Omental fat pad (tissue), 4 donors: ENCODE measurements around the gene TAC1. TPM values are rescaled to one million over a fixed set of nuclear protein-coding genes. Genes with fewer than 3 reads are reported as not detected.
"Not testable (repeated sequence)": the region's sequence is repeated elsewhere in the genome, so short reads cannot be mapped to it uniquely, and the experiment has no call there.

ENCODE experiments used
- ATAC-seq: fragments of 150-250 bp; one replicate; pipeline ENCODE4 v1.9.1; 2016; ENCODE audit warnings: mild to moderate bottlenecking, moderate library complexity; ENCODE audit not compliant: low FRiP score
- DNase-seq: peaks from one replicate; pipeline ENCODE4 v3.0.0-alpha.2; 2019; ENCODE audit warnings: low spot score
- total RNA-seq, 4 donors: library from RNA; depleted of rRNA; stranded (reverse); fragments of >200 nt; gene quantifications; one replicate each; pipeline ENCODE4 v1.1.0, GENCODE V29; 2016
- TF ChIP-seq, protein P1 (sequence below), 3 donors: fragments of 450-650 bp; IDR thresholded peaks; one replicate each; pipeline ENCODE4 v1.5.1; 2016 to 2017; ENCODE audit warnings: antibody characterized with exemption in 3 of 3, mild to moderate bottlenecking in 3 of 3, moderate library complexity in 2 of 3

TAC1 gene
- total RNA-seq, 4 donors from 2014 or later = 1.4 to 2.1 (median 1.8) TPM; not detected in 1

- ATAC-seq (no peak), DNase-seq (no peak)
- TF ChIP-seq, protein P1, sequence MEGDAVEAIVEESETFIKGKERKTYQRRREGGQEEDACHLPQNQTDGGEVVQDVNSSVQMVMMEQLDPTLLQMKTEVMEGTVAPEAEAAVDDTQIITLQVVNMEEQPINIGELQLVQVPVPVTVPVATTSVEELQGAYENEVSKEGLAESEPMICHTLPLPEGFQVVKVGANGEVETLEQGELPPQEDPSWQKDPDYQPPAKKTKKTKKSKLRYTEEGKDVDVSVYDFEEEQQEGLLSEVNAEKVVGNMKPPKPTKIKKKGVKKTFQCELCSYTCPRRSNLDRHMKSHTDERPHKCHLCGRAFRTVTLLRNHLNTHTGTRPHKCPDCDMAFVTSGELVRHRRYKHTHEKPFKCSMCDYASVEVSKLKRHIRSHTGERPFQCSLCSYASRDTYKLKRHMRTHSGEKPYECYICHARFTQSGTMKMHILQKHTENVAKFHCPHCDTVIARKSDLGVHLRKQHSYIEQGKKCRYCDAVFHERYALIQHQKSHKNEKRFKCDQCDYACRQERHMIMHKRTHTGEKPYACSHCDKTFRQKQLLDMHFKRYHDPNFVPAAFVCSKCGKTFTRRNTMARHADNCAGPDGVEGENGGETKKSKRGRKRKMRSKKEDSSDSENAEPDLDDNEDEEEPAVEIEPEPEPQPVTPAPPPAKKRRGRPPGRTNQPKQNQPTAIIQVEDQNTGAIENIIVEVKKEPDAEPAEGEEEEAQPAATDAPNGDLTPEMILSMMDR (IDR thresholded peaks at IDR 0.05) = no peak
Observed at GRCh38 chr7:97752215-97752614, 20.3 kb downstream of the TAC1 start.

DNA sequence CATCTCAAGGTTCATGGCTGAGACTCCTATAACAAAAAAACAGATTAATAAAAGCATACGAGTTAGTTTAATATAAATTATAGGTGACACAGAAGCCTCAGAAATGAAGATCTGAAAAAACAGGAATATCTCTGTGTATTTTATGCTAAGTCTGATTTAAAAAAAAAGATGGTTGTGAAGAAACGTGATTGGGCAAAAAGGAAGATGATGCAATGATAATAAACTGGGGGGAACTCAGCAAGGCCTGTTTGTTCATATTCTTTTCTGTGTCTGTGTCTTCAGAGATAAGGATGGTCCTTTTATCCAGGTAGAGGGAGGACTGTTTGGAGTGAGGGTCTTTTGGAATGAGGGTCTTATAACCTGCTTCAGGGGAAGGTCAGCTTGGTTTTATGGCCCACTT lies 25.9 kb downstream of the TAC1 start:
- no peak for DNase-seq
- no peak for ATAC-seq
- TF ChIP-seq, protein P1 (IDR thresholded peaks at IDR 0.05) = no peak

DNA sequence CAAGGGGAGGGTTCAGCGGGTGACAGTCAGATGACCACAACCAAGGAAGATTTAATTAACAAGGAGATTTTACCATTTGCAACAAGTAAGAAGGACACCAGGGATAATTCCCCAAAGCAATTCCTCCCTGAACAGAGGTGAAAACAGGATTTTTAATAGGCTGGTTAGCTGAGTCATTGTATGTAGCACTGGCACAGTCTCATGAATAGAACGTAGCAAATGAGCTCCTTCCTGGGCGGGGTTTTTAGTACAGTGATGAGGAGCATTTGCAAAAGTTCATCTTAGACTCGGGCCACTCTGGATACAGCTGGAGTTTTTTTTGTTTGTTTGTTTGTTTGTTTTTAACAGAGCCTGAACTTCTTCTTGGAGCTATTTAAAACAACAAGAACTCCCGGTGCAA lies 39.0 kb downstream of the TAC1 start:
- ATAC-seq (no peak), DNase-seq (no peak)
- TF ChIP-seq, protein P1 (IDR thresholded peaks at IDR 0.05) = no peak

DNA sequence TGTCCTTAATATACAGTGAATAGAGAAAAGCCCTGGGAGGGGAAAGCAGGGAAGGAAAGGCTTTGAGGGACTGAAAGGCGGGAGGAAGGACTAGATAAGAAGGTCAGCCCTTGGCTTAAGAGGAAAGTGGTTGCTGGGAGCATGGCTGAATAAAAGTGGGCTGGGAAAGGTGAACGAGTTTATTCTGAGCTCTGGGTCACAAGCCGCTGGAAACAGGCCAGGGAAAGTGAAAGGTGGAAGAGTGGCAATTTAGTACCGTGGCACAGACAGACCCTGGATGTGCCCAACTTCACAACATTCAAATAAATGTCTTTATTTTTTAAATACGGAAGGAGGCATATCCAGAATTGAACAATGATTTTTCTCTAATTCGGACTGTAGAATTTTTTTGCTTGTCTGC lies 39.7 kb downstream of the TAC1 start:
- ATAC-seq = no peak
- TF ChIP-seq, protein P1 (IDR thresholded peaks at IDR 0.05) = no peak
- DNase-seq = no peak

DNA sequence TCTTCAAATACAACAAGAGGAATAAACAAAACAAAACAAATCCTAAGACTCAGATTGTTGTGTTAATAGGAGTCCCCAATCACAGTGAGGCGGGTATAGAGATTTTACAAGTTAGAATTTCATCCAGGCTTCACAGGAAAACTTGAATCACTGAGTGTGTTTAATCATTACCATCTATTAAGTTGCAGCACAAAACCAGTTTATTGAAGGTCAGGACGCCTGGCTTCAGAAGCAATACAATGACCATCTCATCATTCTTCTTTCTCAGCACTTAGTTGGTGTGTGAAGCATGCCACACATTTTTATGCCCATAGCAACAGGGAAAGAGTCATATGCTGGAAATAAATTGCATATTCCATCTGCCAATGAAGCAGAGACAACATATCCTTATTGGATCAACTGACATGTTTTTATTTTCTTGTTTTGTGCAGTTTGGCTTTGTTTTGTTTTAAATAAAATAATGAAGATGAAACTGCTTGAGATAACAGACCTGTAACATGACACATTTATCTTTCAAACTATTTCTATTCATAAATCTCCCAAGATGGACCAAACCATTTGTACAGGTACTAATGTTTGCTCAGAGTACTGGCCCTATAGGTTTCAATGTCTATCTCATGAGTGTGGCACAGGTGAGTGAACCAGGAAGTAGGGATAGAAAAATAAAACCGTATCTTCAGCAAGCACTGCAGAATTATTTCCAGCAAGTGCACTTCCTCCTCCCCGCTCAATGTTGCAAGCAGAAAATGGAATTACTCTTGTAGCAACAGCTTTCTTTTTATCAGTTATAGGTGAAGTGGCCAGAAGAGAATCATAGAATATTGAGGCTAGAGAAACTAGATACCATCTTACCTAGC lies 40.4 kb downstream of the TAC1 start:
- DNase-seq (no peak), ATAC-seq (no peak)
- TF ChIP-seq, protein P1 (IDR thresholded peaks at IDR 0.05) = no peak

DNA sequence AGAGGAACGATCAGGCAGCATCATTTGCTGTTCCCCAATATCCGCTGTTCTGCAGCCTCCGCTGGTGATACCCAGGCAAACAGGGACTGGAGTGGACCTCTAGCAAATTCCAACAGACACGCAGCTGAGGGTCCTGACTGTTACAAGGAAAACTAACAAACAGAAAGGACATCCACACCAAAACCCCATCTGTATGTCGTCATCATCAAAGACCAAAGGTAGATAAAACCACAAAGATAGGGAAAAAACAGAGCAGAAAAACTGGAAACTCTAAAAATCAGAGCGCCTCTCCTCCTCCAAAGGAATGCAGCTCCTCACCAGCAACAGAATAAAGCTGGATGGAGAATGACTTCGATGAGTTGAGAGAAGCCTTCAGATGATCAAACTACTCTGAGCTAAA lies 54.5 kb downstream of the TAC1 start:
- not testable (repeated sequence) for DNase-seq, ATAC-seq

Other genes with a start within 250 kb of the TAC1 start
- gene ASNS, start 140.3 kb downstream of the TAC1 start, total RNA-seq = 10 to 100 TPM; 11.3 to 16.8 (median 15.8) TPM